MM.1S (cell line): ENCODE results near the gene HCAR1.

ENCODE experiments used
- EZH2 ChIP-seq: fragments of 300-600 bp; sonication (generic); optimal IDR thresholded peaks from 2 replicates; pipeline ENCODE3; 2017; ENCODE audit warnings: low read depth, mild to moderate bottlenecking, antibody characterized with exemption, low read length, mixed read lengths
- EZH2phosphoT487 ChIP-seq: fragments of 300-600 bp; sonication (generic); IDR thresholded peaks from 2 replicates; pipeline ENCODE4 v1.6.1; 2018; ENCODE audit warnings: antibody characterized with exemption, low read length
- TF ChIP-seq, protein P1 (sequence below): fragments of 300-600 bp; sonication (generic); IDR thresholded peaks from 2 replicates; pipeline ENCODE4 v1.5.1; 2016; ENCODE audit warnings: antibody characterized with exemption, low read length, mixed read lengths

DNA sequence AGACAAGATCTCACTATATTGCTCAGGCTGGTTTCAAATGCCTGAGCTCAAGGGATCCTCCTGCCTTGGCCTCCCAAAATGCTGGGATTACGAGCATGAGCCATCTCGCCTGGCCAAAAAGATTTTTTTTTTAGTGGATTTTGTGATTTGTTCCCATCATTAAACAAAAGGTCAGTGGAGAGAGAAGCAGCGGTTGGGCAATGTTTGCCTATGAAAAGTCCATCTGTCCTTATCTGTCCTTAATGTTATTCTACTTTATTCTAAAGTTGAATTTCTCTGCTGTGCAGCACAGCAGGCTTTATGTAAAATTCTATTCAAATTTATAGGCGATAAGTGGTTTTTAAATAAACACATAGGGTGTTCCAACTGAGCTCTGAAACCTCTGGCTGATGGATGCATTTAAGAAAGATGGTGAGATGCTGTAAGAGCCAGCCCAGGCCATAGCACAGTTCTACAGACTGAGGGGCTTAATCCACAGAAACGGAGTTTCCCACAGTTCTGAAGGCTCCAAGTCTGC, 46.3 kb downstream of the HCAR1 start:
- TF ChIP-seq EZH2phosphoT487 (no peak), EZH2 (no peak)
- TF ChIP-seq, protein P1, sequence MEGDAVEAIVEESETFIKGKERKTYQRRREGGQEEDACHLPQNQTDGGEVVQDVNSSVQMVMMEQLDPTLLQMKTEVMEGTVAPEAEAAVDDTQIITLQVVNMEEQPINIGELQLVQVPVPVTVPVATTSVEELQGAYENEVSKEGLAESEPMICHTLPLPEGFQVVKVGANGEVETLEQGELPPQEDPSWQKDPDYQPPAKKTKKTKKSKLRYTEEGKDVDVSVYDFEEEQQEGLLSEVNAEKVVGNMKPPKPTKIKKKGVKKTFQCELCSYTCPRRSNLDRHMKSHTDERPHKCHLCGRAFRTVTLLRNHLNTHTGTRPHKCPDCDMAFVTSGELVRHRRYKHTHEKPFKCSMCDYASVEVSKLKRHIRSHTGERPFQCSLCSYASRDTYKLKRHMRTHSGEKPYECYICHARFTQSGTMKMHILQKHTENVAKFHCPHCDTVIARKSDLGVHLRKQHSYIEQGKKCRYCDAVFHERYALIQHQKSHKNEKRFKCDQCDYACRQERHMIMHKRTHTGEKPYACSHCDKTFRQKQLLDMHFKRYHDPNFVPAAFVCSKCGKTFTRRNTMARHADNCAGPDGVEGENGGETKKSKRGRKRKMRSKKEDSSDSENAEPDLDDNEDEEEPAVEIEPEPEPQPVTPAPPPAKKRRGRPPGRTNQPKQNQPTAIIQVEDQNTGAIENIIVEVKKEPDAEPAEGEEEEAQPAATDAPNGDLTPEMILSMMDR: no peak
